GM12878 (cell line): Measurements from ENCODE around the gene TAF3. TPM values are rescaled to one million over a fixed set of nuclear protein-coding genes. Genes with fewer than 3 reads are reported as not detected.
A peak's percentile ranks its signal among the peaks of the same experiment; 100 is the strongest.

Experiments
- ATAC-seq: fragments of 200-7000 bp; cut with Tn5 transposase; 3 replicates; pipeline ENCODE4 v1.9.1; 2020; ENCODE audit warnings: mild to moderate bottlenecking, moderate library complexity
- BruUV-seq: library from RNA; stranded (reverse); fragments of 400-500 nt; replicated peaks from 2 replicates; lab custom pipeline; 2021; lab: Mats Ljungman, UMichigan
- CTCF ChIA-PET: fragments of 300-600 bp; sonication (Branson Sonifier 250); formaldehyde crosslinking; extraction: SDS; loops from one replicate; lab custom pipeline; 2021; ENCODE audit warnings: inconsistent platforms; lab: Yijun Ruan, JAX
- POLR2A ChIA-PET: fragments of 350-600 bp; formaldehyde crosslinking; extraction: SDS; loops from one replicate; lab custom pipeline; 2021; ENCODE audit warnings: inconsistent platforms; lab: Charles Lee
- RAD21 ChIA-PET: fragments of 300-600 bp; sonication (Branson Sonifier 250); formaldehyde crosslinking; loops from one replicate; lab custom pipeline; 2023; ENCODE audit warnings: antibody characterized with exemption; ENCODE audit not compliant: unreplicated experiment; lab: Charles Lee
- SMC1A ChIA-PET: fragments of 300-600 bp; sonication (Branson Sonifier 250); formaldehyde crosslinking; loops from one replicate; lab custom pipeline; 2023; ENCODE audit not compliant: unreplicated experiment, uncharacterized antibody; lab: Charles Lee
- DNase-seq: peaks from one replicate; pipeline ENCODE4 v3.0.0-alpha.2; 2011; ENCODE audit warnings: low read depth, low spot score
- FAIRE-seq: peaks from 3 replicates; lab custom pipeline; 2011; peaks lifted over from hg19 to GRCh38; lab: Jason Lieb, UNC
- H2AFZ ChIP-seq: 2 replicates; pipeline ENCODE4 v1.6.0; 2011; ENCODE audit warnings: low read depth, low read length, control low read depth; ENCODE audit not compliant: control insufficient read depth
- H3K27ac ChIP-seq: 2 replicates; pipeline ENCODE4 v1.5.1; 2011; ENCODE audit warnings: control low read depth; ENCODE audit not compliant: control insufficient read depth, insufficient read depth
- H3K27me3 ChIP-seq, 2 experiments: replicated peaks in 1 of 2; 2 replicates each; pipeline versions ENCODE4 v1.6.0 to v1.6.1; 2011; ENCODE audit warnings: low read length in 1 of 2; ENCODE audit not compliant: control insufficient read depth in 2 of 2, insufficient read depth in 2 of 2
- H3K36me3 ChIP-seq, 2 experiments: 2 replicates each; pipeline ENCODE4 v1.5.1; 2011; ENCODE audit warnings: low read length in 1 of 2; ENCODE audit not compliant: control insufficient read depth in 2 of 2, insufficient read depth in 2 of 2
- H3K4me1 ChIP-seq: 2 replicates; pipeline ENCODE4 v1.6.1; 2011; ENCODE audit warnings: mild to moderate bottlenecking, low read length, moderate library complexity, mixed read lengths; ENCODE audit not compliant: control insufficient read depth, insufficient read depth
- H3K4me2 ChIP-seq: 2 replicates; pipeline ENCODE4 v1.6.0; 2011; ENCODE audit warnings: control low read depth; ENCODE audit not compliant: control insufficient read depth, insufficient read depth
- H3K4me3 ChIP-seq: fragments of 200-600 bp; sonication (generic); 2 replicates; pipeline ENCODE4 v1.5.1; 2016
- H3K79me2 ChIP-seq: 2 replicates; pipeline ENCODE4 v1.6.0; 2011; ENCODE audit warnings: low read length; ENCODE audit not compliant: control insufficient read depth, insufficient read depth
- H3K9ac ChIP-seq: 2 replicates; pipeline ENCODE4 v1.8.0; 2011; ENCODE audit warnings: low read length, control low read depth, mixed read lengths; ENCODE audit not compliant: control insufficient read depth, insufficient read depth
- H3K9me3 ChIP-seq: replicated peaks from 3 replicates; pipeline ENCODE4 v1.5.1; 2011; ENCODE audit warnings: mild to moderate bottlenecking, low read length; ENCODE audit not compliant: control insufficient read depth, insufficient read depth
- H4K20me1 ChIP-seq: 2 replicates; pipeline ENCODE4 v1.6.0; 2011; ENCODE audit not compliant: control insufficient read depth, insufficient read depth
- CREM ChIP-seq: IDR thresholded peaks from 2 replicates; pipeline ENCODE4 v1.6.1; 2014; ENCODE audit warnings: antibody characterized with exemption, low read depth
- GATAD2B ChIP-seq: fragments of 450-650 bp; conservative IDR thresholded peaks from 2 replicates; pipeline ENCODE4 v1.6.1; 2017; ENCODE audit warnings: low read depth, mild to moderate bottlenecking, moderate library complexity
- IKZF2 ChIP-seq, 2 experiments: fragments of 450-650 bp; IDR thresholded peaks; 2 replicates each; pipeline ENCODE4 v1.6.1; 2017; ENCODE audit warnings: mild to moderate bottlenecking in 2 of 2, moderate library complexity in 2 of 2
- IRF4 ChIP-seq: IDR thresholded peaks from 2 replicates; pipeline ENCODE4 v1.6.1; 2011; ENCODE audit warnings: low read depth, low read length
- JUND ChIP-seq: IDR thresholded peaks from 2 replicates; pipeline ENCODE4 v1.6.1; 2012; ENCODE audit warnings: low read depth, mild to moderate bottlenecking, low read length, improper control_type of control experiment, moderate library complexity
- KLF5 ChIP-seq: fragments of 450-650 bp; IDR thresholded peaks from 2 replicates; pipeline ENCODE4 v1.6.1; 2014; ENCODE audit warnings: mild to moderate bottlenecking; ENCODE audit not compliant: partially characterized antibody
- MEF2A ChIP-seq: IDR thresholded peaks from 2 replicates; pipeline ENCODE4 v1.6.1; 2011; ENCODE audit warnings: low read depth, mild to moderate bottlenecking, low read length, moderate library complexity; ENCODE audit not compliant: insufficient read depth
- RELA ChIP-seq: fragments of 450-650 bp; IDR thresholded peaks from 2 replicates; pipeline ENCODE4 v1.8.0; 2014; ENCODE audit warnings: borderline replicate concordance; ENCODE audit not compliant: partially characterized antibody
- RFX5 ChIP-seq: IDR thresholded peaks from 2 replicates; pipeline ENCODE4 v1.6.1; 2011; ENCODE audit warnings: low read depth, low read length, improper control_type of control experiment
- RUNX3 ChIP-seq: IDR thresholded peaks from 2 replicates; pipeline ENCODE4 v1.6.1; 2012; ENCODE audit warnings: low read length, inconsistent platforms
- SIX5 ChIP-seq: IDR thresholded peaks from 2 replicates; pipeline ENCODE4 v1.6.1; 2011; ENCODE audit warnings: mild to moderate bottlenecking, low read depth, low read length, moderate library complexity; ENCODE audit not compliant: severe bottlenecking
- SMC3 ChIP-seq: IDR thresholded peaks from 2 replicates; pipeline ENCODE4 v1.6.1; 2011; ENCODE audit warnings: low read length, improper control_type of control experiment, borderline replicate concordance
- TCF12 ChIP-seq: IDR thresholded peaks from 2 replicates; pipeline ENCODE4 v1.6.1; 2011; ENCODE audit warnings: low read depth, mild to moderate bottlenecking, low read length
- WGBS: methylation state at CpG from one replicate; pipeline ENCODE4 v1.1.6; 2016; ENCODE audit warnings: low lambda C conversion rate; ENCODE audit not compliant: insufficient replicate concordance, insufficient coverage; ENCODE audit errors: missing lambda C conversion rate; 5-methylcytosine and 5-hydroxymethylcytosine counted together
- in situ Hi-C: fragments of 300-500 bp; cut with MboI; formaldehyde crosslinking; loops from 9 replicates; pipeline ENCODE4 v1.14.3; 2018; ENCODE audit warnings: mixed read lengths
- intact Hi-C: fragments of 100-400 bp; cut with micrococcal nuclease; formaldehyde crosslinking; loops from one replicate; pipeline ENCODE4 v1.14.2; 2022; ENCODE audit not compliant: unreplicated experiment
- polyA plus RNA-seq, 11 experiments: library from polyadenylated mRNA; depleted of rRNA in 4 of 11; unstranded in 6 of 11; stranded (reverse) in 5 of 11; fragments of >200 nt; fragmentation: Nextera tagmentation in 4 of 11; fragmentation: Illumina TruSeq in 1 of 11; extraction: Ambion mirVana in 4 of 11; extraction: Trizol in 1 of 11; gene quantifications; 1 replicate in 1 of 11; 2 replicates in 10 of 11; pipeline versions ENCODE4 v1.2.1 to v1.2.3, GENCODE V29; 2011 to 2016; ENCODE audit warnings: inconsistent platforms in 2 of 11, missing spikeins in 2 of 11, low read depth in 1 of 11
- total RNA-seq, 4 experiments: library from RNA; depleted of rRNA in 3 of 4; stranded (reverse); fragments of >200 nt in 3 of 4; fragmentation: Illumina TruSeq in 1 of 4; extraction: Trizol in 1 of 4; gene quantifications; 2 replicates each; pipeline versions ENCODE4 v1.2.1 to v1.2.3, GENCODE V29; 2013 to 2021
- TF ChIP-seq, protein P1 (sequence below): IDR thresholded peaks from 2 replicates; pipeline ENCODE4 v1.6.1; 2011; ENCODE audit warnings: borderline replicate concordance, low read depth, mild to moderate bottlenecking, moderate library complexity, low read length; ENCODE audit not compliant: insufficient read depth, poor library complexity, severe bottlenecking
- TF ChIP-seq, protein P2 (sequence below): fragments of 450-650 bp; IDR thresholded peaks from 2 replicates; pipeline ENCODE4 v1.6.1; 2018; ENCODE audit warnings: borderline replicate concordance, mild to moderate bottlenecking; ENCODE audit not compliant: partially characterized antibody
- TF ChIP-seq, protein P3 (sequence below): IDR thresholded peaks from 2 replicates; pipeline ENCODE4 v1.6.1; 2011; ENCODE audit warnings: low read depth, low read length, improper control_type of control experiment, borderline replicate concordance

TAF3 gene
- total and polyA plus RNA-seq, 10 of the 15 experiments (the other 5 are each of a cell fraction or from before 2014, with no cell fraction given) = 2.0 to 10.1 (median 3.7) TPM

DNA sequence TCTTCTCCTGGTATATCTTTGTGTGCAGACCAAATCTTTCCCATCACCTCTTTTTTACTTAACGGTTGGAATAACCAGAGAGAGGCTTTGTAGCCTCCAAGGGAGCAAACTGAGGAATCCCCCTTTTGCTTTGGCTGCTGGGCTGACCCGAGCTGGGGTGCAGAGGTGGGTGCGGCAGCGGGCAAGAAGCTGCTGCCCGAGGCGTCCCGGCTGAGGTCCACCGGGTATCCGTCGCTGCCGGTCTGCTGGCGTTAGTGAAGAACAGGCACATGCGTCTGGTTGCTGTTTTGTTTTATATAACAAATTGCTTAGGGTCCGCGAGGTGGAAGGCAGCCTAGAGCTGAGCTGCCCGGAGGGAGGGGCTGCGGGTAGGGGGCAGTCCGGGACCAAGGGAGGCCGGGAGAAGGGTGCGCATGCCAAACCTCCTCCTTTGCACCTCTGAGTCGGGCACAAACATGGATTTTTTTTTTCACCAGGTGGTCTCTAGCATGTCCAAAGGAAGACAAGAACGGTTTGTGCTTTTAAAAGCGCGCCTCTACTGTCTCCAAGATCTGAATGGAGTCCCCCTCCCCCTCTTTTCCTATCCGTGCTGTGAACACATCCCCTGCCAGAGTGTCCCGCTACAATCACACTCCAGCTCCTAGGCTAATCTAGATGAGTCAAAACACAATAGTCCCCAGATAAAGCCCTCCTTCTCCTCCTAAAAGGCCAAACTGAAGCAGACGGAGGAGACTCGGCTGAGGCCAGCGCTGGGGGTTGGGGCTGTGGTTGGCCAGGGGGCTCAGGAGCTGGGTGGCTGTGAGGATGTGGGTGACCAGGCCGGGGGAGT, 229.4 kb downstream of the TAF3 start (continued):
- TF ChIP-seq CREM = no peak
- TF ChIP-seq MEF2A = no peak

DNA sequence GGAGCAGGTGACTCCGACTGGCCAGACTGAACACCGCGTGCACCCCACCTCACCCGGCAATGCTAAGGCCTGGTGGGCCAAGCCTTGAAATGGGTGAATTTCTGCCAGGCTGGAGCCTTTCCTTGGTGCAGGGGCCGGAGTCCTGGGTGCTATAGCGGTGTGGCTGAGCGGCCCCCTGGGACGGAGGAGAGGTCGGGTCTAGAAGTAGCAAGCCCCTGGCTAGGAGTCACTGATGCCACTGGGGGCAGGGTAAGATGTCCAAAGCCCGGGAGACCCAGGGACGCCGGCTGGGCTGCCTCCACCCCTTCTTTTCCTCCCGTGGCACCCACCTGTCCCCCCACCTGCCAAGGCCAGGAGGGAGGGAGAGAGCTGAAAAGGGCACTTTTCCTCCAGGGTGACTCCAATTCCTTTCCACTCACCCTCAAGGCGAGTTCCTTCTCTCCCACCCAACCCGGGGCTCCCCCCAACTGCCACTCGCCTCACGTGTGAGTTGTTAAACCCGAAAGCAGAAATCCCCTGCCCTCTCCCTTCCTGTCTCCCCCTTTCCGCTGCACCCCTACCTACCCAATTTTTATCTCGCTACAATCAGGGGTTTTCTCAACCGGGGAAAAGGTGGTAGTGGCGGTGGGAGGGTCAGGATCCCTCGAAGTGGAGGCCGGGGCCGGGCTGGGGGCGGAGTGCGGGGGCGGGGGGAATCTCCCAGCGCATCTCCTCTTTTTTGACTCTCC, 230.1 kb downstream of the TAF3 start:
- ChIA-PET RAD21 (no interaction called here), POLR2A (no interaction called here), CTCF (interaction anchor here (0.6 kb wide), 1 partner anchor 523 kb away, joined by 4 read pairs; no protein-coding TSS in a partner anchor), SMC1A (no interaction called here)
- Histone ChIP-seq H3K9me3 (no peaks in the 10 kb centered on the region), H4K20me1 (no peaks in the 10 kb centered on the region), H3K9ac (no peak overlapping the region), H3K4me3 (no peak overlapping the region), H3K27ac (no peak overlapping the region), H3K4me1 (peaks cover 11% of the 10 kb centered on the region), H3K79me2 (no peaks in the 10 kb centered on the region), H3K4me2 (no peak overlapping the region), H3K36me3 (no peaks in the 10 kb centered on the region), H3K27me3 (peaks cover 27 to 37% of the 10 kb centered on the region in 2 experiments), H2AFZ (no peak overlapping the region)
- intact Hi-C loops (no loop called here), in situ Hi-C loops (loop anchor here (25.0 kb wide), 1 partner anchor 1164 kb away; no protein-coding TSS in a partner anchor)
- FAIRE-seq = no peak
- no peak for DNase-seq
- ATAC-seq = peak; percentile 10
- no TSS peak for BruUV-seq
- 15% methylated on average over 18 of the region's 29 CpGs for WGBS
- TF ChIP-seq IRF4 (no peak), SMC3 (no peak), RFX5 (no peak), KLF5 (no peak), GATAD2B (no peak), RUNX3 (peak; percentile 55), JUND (no peak), TCF12 (no peak), IKZF2 (IDR thresholded peaks at IDR 0.05) (peak; percentile 25 to 64; a peak in 3 of 4 replicates), RELA (peak; percentile 7), SIX5 (no peak)
- TF ChIP-seq, protein P1, sequence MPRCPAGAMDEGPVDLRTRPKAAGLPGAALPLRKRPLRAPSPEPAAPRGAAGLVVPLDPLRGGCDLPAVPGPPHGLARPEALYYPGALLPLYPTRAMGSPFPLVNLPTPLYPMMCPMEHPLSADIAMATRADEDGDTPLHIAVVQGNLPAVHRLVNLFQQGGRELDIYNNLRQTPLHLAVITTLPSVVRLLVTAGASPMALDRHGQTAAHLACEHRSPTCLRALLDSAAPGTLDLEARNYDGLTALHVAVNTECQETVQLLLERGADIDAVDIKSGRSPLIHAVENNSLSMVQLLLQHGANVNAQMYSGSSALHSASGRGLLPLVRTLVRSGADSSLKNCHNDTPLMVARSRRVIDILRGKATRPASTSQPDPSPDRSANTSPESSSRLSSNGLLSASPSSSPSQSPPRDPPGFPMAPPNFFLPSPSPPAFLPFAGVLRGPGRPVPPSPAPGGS = no peak
- TF ChIP-seq, protein P2, sequence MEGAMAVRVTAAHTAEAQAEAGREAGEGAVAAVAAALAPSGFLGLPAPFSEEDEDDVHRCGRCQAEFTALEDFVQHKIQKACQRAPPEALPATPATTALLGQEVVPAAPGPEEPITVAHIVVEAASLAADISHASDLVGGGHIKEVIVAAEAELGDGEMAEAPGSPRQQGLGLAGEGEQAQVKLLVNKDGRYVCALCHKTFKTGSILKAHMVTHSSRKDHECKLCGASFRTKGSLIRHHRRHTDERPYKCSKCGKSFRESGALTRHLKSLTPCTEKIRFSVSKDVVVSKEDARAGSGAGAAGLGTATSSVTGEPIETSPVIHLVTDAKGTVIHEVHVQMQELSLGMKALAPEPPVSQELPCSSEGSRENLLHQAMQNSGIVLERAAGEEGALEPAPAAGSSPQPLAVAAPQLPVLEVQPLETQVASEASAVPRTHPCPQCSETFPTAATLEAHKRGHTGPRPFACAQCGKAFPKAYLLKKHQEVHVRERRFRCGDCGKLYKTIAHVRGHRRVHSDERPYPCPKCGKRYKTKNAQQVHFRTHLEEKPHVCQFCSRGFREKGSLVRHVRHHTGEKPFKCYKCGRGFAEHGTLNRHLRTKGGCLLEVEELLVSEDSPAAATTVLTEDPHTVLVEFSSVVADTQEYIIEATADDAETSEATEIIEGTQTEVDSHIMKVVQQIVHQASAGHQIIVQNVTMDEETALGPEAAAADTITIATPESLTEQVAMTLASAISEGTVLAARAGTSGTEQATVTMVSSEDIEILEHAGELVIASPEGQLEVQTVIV = no peak
- TF ChIP-seq, protein P3, sequence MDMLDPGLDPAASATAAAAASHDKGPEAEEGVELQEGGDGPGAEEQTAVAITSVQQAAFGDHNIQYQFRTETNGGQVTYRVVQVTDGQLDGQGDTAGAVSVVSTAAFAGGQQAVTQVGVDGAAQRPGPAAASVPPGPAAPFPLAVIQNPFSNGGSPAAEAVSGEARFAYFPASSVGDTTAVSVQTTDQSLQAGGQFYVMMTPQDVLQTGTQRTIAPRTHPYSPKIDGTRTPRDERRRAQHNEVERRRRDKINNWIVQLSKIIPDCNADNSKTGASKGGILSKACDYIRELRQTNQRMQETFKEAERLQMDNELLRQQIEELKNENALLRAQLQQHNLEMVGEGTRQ = no peak
